Loucy (cell line): ENCODE measurements around the gene HOXA1.

Source experiments
- CTCF ChIP-seq: fragments of 200-600 bp; sonication (generic); conservative IDR thresholded peaks from 2 replicates; pipeline ENCODE4 v1.5.1; 2014; ENCODE audit warnings: mild to moderate bottlenecking, antibody characterized with exemption, low read length
- EZH2phosphoT487 ChIP-seq: fragments of 200-600 bp; IDR thresholded peaks from 2 replicates; pipeline ENCODE4 v1.6.1; 2018; ENCODE audit warnings: antibody characterized with exemption, mild to moderate bottlenecking, moderate library complexity, borderline replicate concordance

GRCh38 chr7:27115221-27116026 is 19.6 kb upstream of the HOXA1 start:
- TF ChIP-seq CTCF = no peak
- TF ChIP-seq EZH2phosphoT487 = no peak
